Natural killer cell (primary cell): ENCODE measurements around the gene OLFML2A. TPM values are rescaled to one million over a fixed set of nuclear protein-coding genes. Genes with fewer than 3 reads are reported as not detected.

Experiments
- ATAC-seq, 3 donors: fragments of 150-1000 bp in 2 of 3; fragments of 200-7000 bp in 1 of 3; cut with Tn5 transposase; 1 replicate in 1 of 3; 2 replicates in 2 of 3; pipeline ENCODE4 v1.10.0; 2021; ENCODE audit warnings: mild to moderate bottlenecking in 2 of 3, moderate library complexity in 2 of 3
- DNase-seq, 2 donors: peaks; one replicate each; pipeline versions ENCODE4 v3.0.0 to v3.0.0-alpha.2; 2013 to 2021; ENCODE audit warnings: mixed read lengths in 1 of 2
- H3K27ac ChIP-seq: one replicate; pipeline ENCODE4 v1.5.1; 2013; ENCODE audit warnings: mild to moderate bottlenecking, low read length
- H3K27me3 ChIP-seq: one replicate; pipeline ENCODE4 v1.6.1; 2013; ENCODE audit warnings: low read length; ENCODE audit not compliant: control insufficient read depth, insufficient read depth
- H3K36me3 ChIP-seq: one replicate; pipeline ENCODE4 v1.6.1; 2013; ENCODE audit warnings: low read length; ENCODE audit not compliant: control insufficient read depth, insufficient read depth
- H3K4me1 ChIP-seq: one replicate; pipeline ENCODE4 v1.6.1; 2013; ENCODE audit warnings: low read length; ENCODE audit not compliant: control insufficient read depth, insufficient read depth
- H3K4me3 ChIP-seq: one replicate; pipeline ENCODE4 v1.5.1; 2013; ENCODE audit warnings: low read length
- H3K9me3 ChIP-seq: one replicate; pipeline ENCODE4 v1.6.1; 2013; ENCODE audit warnings: low read length; ENCODE audit not compliant: control insufficient read depth, insufficient read depth
- H3K27ac Mint-ChIP-seq, 2 donors: one replicate each; pipeline ENCODE4 v1.8.0; 2022; ENCODE audit warnings: mild to moderate bottlenecking in 2 of 2, mixed read lengths in 2 of 2, moderate library complexity in 1 of 2
- H3K27me3 Mint-ChIP-seq, 2 donors: one replicate each; pipeline ENCODE4 v1.8.0; 2022; ENCODE audit warnings: low read depth in 2 of 2, mixed read lengths in 2 of 2
- H3K36me3 Mint-ChIP-seq: one replicate; pipeline ENCODE4 v1.8.0; 2022; ENCODE audit warnings: mixed read lengths
- H3K4me1 Mint-ChIP-seq, 2 donors: one replicate each; pipeline ENCODE4 v1.8.0; 2022; ENCODE audit warnings: mixed read lengths in 2 of 2
- H3K4me3 Mint-ChIP-seq: one replicate; pipeline ENCODE4 v1.8.0; 2022; ENCODE audit warnings: mild to moderate bottlenecking, moderate library complexity, mixed read lengths
- H3K9me3 Mint-ChIP-seq, 2 donors: one replicate each; pipeline ENCODE4 v1.8.0; 2022; ENCODE audit warnings: mixed read lengths in 2 of 2
- WGBS: methylation state at CpG from one replicate; pipeline ENCODE4 v1.1.7; 2013; ENCODE audit warnings: missing lambda C conversion rate; ENCODE audit not compliant: insufficient coverage; 5-methylcytosine and 5-hydroxymethylcytosine counted together
- intact Hi-C: fragments of 100-400 bp; cut with micrococcal nuclease; formaldehyde crosslinking; loops from one replicate; pipeline ENCODE4 v1.14.2; 2022
- total RNA-seq, 4 donors: library from RNA; stranded (reverse); fragments of 120-200 nt in 1 of 4; gene quantifications; one replicate each; pipeline versions ENCODE4 v1.2.3 to v1.2.4, GENCODE V29; 2013 to 2022
- TF ChIP-seq, protein P1 (sequence below): fragments of 200-600 bp; IDR thresholded peaks from one replicate; pipeline ENCODE4 v1.8.0; 2022; ENCODE audit warnings: antibody characterized with exemption

OLFML2A gene
- total RNA-seq, 3 donors from 2014 or later (not counting 1 experiment from before 2014, with no cell fraction given): not detected

DNA sequence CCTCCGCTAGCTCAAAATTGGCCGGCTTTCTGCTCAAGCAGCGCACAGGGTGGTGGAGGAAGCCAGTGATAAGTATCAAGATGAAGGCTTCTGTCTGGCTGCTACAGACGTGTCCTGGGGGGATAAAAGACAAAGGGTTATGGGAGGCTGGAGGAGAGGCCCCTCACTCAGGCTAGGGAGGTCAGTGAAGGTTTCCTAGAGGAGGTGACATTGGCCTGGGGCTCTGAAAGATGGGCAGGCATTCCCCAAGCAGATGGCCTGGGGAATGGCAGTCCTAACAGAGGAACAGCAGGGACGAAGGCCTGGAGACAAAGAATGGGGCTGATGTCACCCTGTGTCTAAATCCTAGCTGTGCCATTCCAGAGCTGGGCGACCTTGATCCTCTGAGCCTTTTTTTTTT lies 32.3 kb downstream of the OLFML2A start:
- intact Hi-C loops: no loop called here
- Histone ChIP-seq H3K4me3 (no peak overlapping the region), H3K9me3 (no peaks in the 10 kb centered on the region), H3K4me1 (no peaks in the 10 kb centered on the region), H3K27ac (no peak overlapping the region), H3K36me3 (no peaks in the 10 kb centered on the region), H3K27me3 (no peaks in the 10 kb centered on the region)
- 92% methylated on average over 6 of the region's 6 CpGs for WGBS
- Mint-ChIP-seq H3K4me3 (no peak overlapping the region), H3K27me3 (peaks cover 0 to 2% of the 10 kb centered on the region in 2 donors), H3K4me1 (no peaks in the 10 kb centered on the region), H3K36me3 (no peaks in the 10 kb centered on the region), H3K9me3 (no peaks in the 10 kb centered on the region), H3K27ac (no peak overlapping the region)
- TF ChIP-seq, protein P1, sequence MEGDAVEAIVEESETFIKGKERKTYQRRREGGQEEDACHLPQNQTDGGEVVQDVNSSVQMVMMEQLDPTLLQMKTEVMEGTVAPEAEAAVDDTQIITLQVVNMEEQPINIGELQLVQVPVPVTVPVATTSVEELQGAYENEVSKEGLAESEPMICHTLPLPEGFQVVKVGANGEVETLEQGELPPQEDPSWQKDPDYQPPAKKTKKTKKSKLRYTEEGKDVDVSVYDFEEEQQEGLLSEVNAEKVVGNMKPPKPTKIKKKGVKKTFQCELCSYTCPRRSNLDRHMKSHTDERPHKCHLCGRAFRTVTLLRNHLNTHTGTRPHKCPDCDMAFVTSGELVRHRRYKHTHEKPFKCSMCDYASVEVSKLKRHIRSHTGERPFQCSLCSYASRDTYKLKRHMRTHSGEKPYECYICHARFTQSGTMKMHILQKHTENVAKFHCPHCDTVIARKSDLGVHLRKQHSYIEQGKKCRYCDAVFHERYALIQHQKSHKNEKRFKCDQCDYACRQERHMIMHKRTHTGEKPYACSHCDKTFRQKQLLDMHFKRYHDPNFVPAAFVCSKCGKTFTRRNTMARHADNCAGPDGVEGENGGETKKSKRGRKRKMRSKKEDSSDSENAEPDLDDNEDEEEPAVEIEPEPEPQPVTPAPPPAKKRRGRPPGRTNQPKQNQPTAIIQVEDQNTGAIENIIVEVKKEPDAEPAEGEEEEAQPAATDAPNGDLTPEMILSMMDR: no peak
- DNase-seq: no peak
- ATAC-seq: no peak

DNA sequence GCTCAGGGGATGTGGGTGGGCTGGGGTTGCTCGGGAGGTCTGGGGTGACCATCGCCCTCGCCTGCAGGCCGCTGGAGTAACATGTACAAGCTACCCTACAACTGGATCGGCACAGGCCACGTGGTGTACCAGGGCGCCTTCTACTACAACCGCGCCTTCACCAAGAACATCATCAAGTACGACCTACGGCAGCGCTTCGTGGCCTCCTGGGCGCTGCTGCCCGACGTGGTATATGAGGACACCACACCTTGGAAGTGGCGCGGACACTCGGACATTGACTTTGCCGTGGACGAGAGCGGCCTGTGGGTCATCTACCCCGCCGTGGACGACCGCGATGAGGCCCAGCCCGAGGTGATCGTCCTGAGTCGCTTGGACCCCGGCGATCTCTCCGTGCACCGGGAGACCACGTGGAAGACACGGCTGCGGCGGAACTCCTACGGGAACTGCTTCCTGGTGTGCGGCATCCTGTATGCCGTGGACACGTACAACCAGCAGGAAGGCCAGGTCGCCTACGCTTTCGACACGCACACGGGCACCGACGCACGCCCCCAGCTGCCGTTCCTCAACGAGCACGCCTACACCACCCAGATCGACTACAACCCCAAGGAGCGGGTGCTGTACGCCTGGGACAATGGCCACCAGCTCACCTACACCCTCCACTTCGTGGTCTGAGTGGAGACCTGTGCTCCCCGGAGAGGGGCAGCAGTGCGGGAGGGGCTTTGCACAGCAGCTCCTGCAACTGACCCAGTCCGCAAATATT lies 33.0 kb downstream of the OLFML2A start:
- no peak for ATAC-seq
- Mint-ChIP-seq H3K4me1 (no peaks in the 10 kb centered on the region), H3K36me3 (no peaks in the 10 kb centered on the region), H3K27me3 (peaks cover 0 to 2% of the 10 kb centered on the region in 2 donors), H3K27ac (no peak overlapping the region), H3K4me3 (no peak overlapping the region), H3K9me3 (no peaks in the 10 kb centered on the region)
- TF ChIP-seq, protein P1: no peak
- 93% methylated on average over 60 of the region's 60 CpGs for WGBS
- Histone ChIP-seq H3K27me3 (no peaks in the 10 kb centered on the region), H3K4me1 (no peaks in the 10 kb centered on the region), H3K9me3 (no peaks in the 10 kb centered on the region), H3K27ac (no peak overlapping the region), H3K4me3 (no peak overlapping the region), H3K36me3 (no peaks in the 10 kb centered on the region)
- intact Hi-C loops: no loop called here
- no peak for DNase-seq

DNA sequence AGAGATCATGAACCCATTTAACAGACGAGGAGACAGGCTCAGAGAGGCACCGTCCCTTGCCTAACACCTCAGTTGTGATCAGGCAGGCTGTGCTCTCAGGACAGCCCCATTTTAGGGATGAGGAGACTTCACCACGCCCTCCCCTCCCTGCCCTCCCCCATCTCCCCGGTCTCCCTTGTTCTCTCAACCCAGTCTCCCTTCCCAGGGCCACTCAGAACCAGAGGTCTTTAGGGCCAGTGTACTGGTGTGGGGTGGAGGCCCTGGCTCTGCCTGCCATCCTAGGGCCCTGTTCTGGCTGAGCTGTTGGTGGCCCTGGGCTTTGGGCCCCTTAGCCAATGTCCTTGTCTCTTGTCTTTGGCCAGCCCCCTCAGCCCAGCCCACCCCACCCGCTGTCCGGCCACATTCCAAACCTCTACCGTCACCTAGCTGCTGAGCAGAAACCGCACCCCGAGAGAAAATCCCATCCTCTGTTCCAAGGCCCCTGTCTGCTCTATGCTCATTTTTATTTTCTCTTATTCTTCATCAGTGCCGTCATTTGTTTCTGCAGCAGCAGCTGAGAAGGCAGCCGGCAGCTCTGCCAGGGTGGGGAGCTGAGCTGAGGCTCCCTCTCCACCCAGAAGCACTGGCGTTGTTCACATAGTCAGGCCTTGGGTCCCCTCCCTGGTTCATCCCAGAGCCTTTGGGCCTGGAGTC lies 33.9 kb downstream of the OLFML2A start:
- ATAC-seq: no peak
- intact Hi-C loops: no loop called here
- Histone ChIP-seq H3K27me3 (no peaks in the 10 kb centered on the region), H3K4me1 (no peaks in the 10 kb centered on the region), H3K9me3 (no peaks in the 10 kb centered on the region), H3K27ac (no peak overlapping the region), H3K4me3 (no peak overlapping the region), H3K36me3 (no peaks in the 10 kb centered on the region)
- Mint-ChIP-seq H3K36me3 (no peaks in the 10 kb centered on the region), H3K4me1 (no peaks in the 10 kb centered on the region), H3K27me3 (peaks cover 0 to 2% of the 10 kb centered on the region in 2 donors), H3K27ac (no peak overlapping the region), H3K4me3 (no peak overlapping the region), H3K9me3 (no peaks in the 10 kb centered on the region)
- DNase-seq: no peak
- WGBS: 92% methylated on average over 11 of the region's 12 CpGs
- TF ChIP-seq, protein P1: no peak
